Stimulated activated CD4-positive, alpha-beta T cell treated with anti-CD3 and anti-CD28 coated beads, Interleukin-4, amount 100 ng/mL, for 24 hours (primary cell): ENCODE results near the gene ZCCHC18.

Experiments used
- DNase-seq: peaks from one replicate; pipeline ENCODE4 v3.0.0-alpha.2; 2020

Gene ZCCHC18

DNA sequence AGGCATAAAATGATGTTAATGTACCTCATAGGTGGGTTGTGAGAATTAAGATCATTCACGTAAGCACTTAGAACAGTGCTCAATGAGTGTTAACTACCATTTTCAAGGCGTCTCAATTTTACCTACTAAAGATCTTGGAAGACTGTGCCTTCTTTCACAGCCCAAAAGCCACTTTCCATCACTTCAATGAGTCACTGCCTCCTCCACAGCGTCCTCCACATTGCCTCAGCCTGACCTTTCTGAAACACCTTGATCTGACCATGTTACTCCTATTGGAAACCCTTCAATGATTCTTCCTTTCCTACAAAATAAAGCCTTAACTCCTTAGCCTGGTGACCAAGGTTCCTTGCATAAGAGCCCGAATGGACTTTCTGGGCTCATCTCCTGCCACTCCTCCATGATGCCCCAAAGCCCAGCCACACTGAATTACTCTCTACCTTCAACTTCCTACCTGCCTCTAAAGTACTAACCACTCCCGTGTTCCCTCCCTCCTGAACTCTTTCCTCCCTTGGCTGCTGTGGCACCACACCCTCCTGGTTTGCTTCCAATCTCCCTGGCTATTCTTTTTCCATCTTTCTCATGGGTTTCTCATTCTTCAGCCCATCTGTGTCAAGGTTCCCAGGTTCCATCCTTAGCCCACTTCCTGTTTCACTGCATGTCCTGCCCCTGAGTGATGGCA is 22.4 kb downstream of the ZCCHC18 start:
- no peak for DNase-seq

DNA sequence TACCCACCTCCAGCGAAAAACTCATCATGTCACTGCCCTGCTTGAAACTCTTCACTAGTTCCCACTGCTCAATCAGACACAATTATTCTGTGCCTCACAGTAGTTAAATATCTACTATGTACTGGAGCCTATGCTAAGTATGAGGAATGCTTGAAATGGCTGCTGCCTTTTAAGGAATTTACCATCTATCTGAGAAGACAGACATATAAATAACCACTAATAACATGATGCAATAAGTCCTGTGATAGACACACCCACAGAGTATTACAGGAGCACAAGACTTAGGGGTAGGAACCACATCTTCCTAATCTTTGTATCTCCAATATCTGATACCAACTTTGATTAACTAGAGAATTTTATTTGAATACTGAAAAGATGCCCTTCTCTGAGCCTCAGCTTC is 23.4 kb downstream of the ZCCHC18 start:
- DNase-seq: no peak

DNA sequence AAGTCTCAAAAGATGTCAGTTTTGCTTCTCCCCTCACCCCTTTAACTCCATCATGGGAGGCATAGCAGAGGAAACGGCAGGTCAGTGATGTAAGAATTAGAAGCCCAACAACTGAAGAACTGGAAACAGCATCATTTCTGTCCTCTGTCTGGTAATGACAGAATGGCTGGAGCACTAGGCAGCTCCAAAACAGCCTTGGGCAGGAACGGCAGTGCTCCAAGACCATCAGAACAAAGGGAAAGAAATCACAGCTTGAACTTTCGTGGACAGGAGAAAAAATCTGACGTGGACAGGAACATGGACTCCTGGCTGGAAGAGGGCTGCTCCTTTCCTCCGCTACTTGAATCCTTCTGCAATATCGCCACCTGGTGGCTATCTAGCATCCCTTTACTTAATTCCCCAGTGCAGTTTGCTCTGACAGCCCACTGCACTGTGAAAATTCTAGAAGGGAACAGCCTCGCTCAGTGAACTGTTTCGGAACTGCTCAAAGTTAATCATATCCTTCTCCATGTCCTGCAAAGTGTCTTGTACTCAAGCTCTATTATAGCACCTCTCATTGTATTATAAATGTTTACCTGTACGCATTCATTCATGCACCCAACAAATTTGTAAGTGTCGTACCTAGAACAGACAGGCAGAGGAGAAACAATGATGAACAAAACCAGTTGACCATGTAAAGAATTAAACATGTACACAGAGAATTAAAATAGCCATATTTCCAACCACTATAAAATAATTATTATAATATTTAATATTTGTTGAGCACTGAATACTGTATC is 24.1 kb downstream of the ZCCHC18 start:
- peak; percentile 62 for DNase-seq

DNA sequence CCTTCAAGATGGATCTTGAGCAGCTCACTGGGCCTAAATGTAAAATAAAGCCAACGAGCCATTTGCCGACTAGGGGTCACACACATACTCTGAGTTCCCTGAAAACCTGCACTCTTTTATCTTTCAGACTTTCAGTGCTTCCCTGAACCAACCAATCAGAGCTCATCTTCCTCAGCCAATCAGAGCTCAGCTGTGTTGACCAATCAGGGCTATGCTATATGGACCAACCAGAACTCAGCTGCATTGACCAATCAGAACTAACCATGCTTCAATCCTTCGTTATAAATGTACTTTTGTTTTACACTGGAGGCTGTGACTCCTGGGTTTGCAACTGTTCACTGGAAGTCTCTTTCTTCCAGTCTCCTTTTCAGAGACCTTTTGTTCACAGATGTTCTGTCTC is 25.2 kb downstream of the ZCCHC18 start:
- no peak for DNase-seq

DNA sequence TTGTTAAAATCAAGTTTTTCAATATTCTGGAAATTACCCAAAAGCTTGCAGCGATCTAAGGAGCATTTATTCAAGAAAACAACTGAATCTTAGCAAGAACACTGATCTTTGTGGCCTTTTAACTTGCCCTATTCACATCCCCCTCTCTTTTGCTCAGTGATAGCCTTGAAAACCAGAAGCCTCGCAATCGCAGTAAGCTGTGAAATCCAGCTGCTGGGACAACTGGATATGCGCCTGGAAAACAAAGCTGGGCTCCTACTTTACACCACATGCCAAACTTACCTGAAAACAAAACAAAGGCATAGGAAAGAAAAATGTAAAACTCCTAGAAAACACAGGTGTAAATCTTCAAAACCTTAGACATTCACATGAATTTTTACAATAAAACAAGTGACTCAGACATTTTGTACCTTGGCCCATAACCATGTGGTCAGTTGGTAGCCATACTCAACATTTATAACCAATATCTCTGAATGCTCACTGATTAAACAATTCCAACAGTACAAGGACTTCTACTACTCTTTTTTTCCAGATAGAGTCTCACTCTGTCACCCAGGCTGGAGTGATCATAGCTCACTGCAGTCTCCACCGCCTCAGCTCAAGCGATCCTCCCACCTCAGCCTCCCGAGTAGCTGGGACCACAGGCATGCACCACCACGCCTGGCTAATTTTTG is 28.9 kb downstream of the ZCCHC18 start:
- no peak for DNase-seq

DNA sequence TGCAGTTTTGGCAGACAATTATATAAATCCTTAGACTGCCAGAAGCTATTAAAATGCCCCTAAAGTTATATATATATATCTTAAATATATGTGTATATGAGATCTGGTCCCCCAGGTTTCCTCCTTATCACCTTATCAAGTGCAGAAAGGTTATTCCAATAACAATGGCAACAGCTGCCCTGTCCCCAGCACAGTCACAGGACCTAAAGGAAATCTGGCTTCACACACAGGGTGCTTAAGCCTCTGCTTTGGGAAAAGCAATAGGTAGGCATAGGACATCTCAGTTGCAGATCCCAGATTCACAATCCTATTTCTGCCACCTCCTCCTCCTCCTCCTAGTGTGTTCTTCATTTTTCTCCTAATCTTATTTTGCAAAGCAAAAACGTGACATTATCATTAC is 38.7 kb downstream of the ZCCHC18 start:
- no peak for DNase-seq

DNA sequence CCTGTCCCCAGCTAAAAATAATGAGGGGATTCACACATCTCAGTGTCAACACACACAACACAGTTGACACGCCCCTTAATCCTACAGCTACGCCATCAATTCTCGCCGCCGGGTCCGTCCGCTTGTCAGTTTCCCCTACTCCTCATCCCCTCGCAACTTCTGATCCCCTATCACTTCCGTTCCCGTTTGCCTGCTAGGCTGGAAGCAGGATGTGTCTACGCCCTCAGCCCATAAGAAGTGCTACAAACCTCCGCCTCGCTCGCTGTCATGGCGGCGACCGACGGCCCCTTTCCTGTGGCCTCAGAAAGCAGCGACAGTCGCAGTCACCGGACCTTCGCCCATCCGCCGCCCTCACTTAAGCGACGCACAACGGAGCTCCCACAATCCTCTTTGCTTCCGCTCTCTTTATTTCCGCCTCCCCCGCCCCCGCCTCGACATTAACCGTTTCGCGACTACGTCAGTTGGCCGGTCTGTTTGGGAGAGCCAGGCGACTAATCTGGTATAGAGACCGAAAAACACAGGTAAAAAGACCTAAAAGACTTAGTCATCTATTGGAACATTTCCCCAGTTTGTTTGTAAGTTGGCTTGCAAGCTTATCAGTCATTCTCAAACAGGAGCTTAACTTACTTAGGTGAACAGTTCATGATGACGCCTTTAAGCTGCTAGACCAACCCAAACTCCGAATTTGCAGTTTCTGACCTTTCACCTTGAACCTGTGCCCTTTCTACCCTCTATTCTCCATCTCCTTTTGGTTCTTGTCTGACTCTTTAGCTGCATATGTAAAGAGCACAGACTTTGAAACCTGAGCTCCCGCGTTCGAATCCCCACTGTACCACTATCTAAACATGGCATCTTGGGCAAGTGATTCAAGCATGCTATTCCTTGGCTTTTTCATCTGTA is 44.6 kb downstream of the ZCCHC18 start, which contains the start of gene SLC25A53:
TSS of gene SLC25A53 (minus strand) at position 380 of the 900 bp plus-strand sequence. CDS start 51,752 bp downstream, outside the sequence.
- DNase-seq: peak; percentile 76
